ENCODE results near the gene FRMD4A. TPM values are rescaled to one million over a fixed set of nuclear protein-coding genes. Genes with fewer than 3 reads are reported as not detected.

Gene FRMD4A
- total RNA-seq, 1 experiment from 2014 or later: 18.3 TPM

DNA sequence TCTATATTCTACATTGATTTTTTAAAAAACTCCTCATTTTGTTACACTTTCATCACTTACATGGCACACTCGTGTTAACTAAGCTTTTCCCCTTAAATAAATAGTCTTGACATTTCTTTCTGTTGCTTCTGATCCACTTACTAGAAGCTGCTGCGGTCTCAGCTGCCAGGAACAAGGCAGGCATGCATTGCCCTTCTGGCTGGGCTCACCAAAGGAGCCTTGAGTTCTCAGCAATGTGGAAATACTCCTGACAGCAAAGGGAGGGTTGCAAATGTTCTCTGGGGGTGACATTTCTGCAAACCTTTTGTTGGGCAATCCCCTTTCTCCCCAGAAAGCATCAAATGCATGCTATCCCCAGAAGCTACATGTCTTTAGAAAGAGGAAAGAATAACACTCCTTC lies 393.9 kb downstream of the FRMD4A start:
- H3K9me3 ChIP-seq (ENCODE audit: insufficient read depth, low read depth): no peaks in the 10 kb centered on the region
- no peaks in the 10 kb centered on the region for H3K27me3 ChIP-seq (ENCODE audit: insufficient read depth, low read depth)
- no peaks in the 10 kb centered on the region for H3K36me3 ChIP-seq (ENCODE audit: low read depth)
- no peaks in the 10 kb centered on the region for H4K20me1 ChIP-seq (ENCODE audit: insufficient read depth)
- DNase-seq: no peak
- no peak overlapping the region for H3K4me3 ChIP-seq
- H3K4me1 ChIP-seq (replicated peaks; ENCODE audit: insufficient read depth): no peaks in the 10 kb centered on the region
- no TSS peak for BruUV-seq (replicated peaks)
- TF ChIP-seq CTCF (conservative IDR thresholded peaks at IDR 0.05) (no peak), EZH2 (IDR thresholded peaks at IDR 0.05; ENCODE audit: low read depth) (no peak)
- H3K27ac ChIP-seq: no peak overlapping the region
- H3K79me2 ChIP-seq (ENCODE audit: low read depth): no peaks in the 10 kb centered on the region
- intact Hi-C loops (cut with micrococcal nuclease; ENCODE audit: unreplicated experiment): no loop called here
- no peak overlapping the region for H2AFZ ChIP-seq
- ChIA-PET POLR2A (ENCODE audit: unreplicated experiment) (no interaction called here), CTCF (no interaction called here)
- no peaks in the 10 kb centered on the region for H3K9me2 ChIP-seq (ENCODE audit: insufficient read depth)
- no peak overlapping the region for H3K4me2 ChIP-seq
- no peaks in the 10 kb centered on the region for H3F3A ChIP-seq (ENCODE audit: insufficient read depth, low read depth)

GRCh38 chr10:13930120-13930519 lies 400.6 kb downstream of the FRMD4A start:
- ChIA-PET POLR2A (ENCODE audit: unreplicated experiment) (no interaction called here), CTCF (interaction anchor here (0.6 kb wide), 1 partner anchor 551 kb away, joined by 6 read pairs; no protein-coding TSS in a partner anchor)
- no peaks in the 10 kb centered on the region for H3K79me2 ChIP-seq (ENCODE audit: low read depth)

GRCh38 chr10:13928451-13928850 lies 402.3 kb downstream of the FRMD4A start:
- POLR2A ChIA-PET (ENCODE audit: unreplicated experiment): interaction anchor here (0.6 kb wide), 1 partner anchor 29 kb away, joined by 4 read pairs; no protein-coding TSS in a partner anchor
- Histone ChIP-seq H2AFZ (no peak overlapping the region), H3K9me2 (ENCODE audit: insufficient read depth) (no peaks in the 10 kb centered on the region), H3K36me3 (ENCODE audit: low read depth) (no peaks in the 10 kb centered on the region), H3K4me2 (no peak overlapping the region), H4K20me1 (ENCODE audit: insufficient read depth) (no peaks in the 10 kb centered on the region), H3K27ac (no peak overlapping the region), H3F3A (ENCODE audit: insufficient read depth, low read depth) (peaks cover 17% of the 10 kb centered on the region), H3K9me3 (ENCODE audit: insufficient read depth, low read depth) (no peaks in the 10 kb centered on the region), H3K79me2 (ENCODE audit: low read depth) (no peaks in the 10 kb centered on the region), H3K4me1 (replicated peaks; ENCODE audit: insufficient read depth) (peaks cover 13% of the 10 kb centered on the region), H3K4me3 (no peak overlapping the region), H3K27me3 (ENCODE audit: insufficient read depth, low read depth) (no peaks in the 10 kb centered on the region)
- CTCF ChIA-PET: no interaction called here
- TF ChIP-seq EZH2 (IDR thresholded peaks at IDR 0.05; ENCODE audit: low read depth) (no peak), CTCF (conservative IDR thresholded peaks at IDR 0.05) (no peak)
- intact Hi-C loops (cut with micrococcal nuclease; ENCODE audit: unreplicated experiment): no loop called here
- BruUV-seq (replicated peaks): no TSS peak
- no peak for DNase-seq

More at GRCh38 chr10:13930120-13930519, 400.6 kb downstream of the FRMD4A start:
- DNase-seq: no peak
- intact Hi-C loops (cut with micrococcal nuclease; ENCODE audit: unreplicated experiment): no loop called here
- Histone ChIP-seq H3K9me2 (ENCODE audit: insufficient read depth) (no peaks in the 10 kb centered on the region), H3K27ac (no peak overlapping the region), H4K20me1 (ENCODE audit: insufficient read depth) (no peaks in the 10 kb centered on the region), H3K4me3 (no peak overlapping the region), H2AFZ (no peak overlapping the region), H3K4me1 (replicated peaks; ENCODE audit: insufficient read depth) (no peaks in the 10 kb centered on the region; the same call in 1 of the 2 replicates), H3F3A (ENCODE audit: insufficient read depth, low read depth) (peaks cover under 1% of the 10 kb centered on the region; the same call in 1 of the 2 replicates), H3K4me2 (no peak overlapping the region), H3K36me3 (ENCODE audit: low read depth) (no peaks in the 10 kb centered on the region), H3K9me3 (ENCODE audit: insufficient read depth, low read depth) (no peaks in the 10 kb centered on the region), H3K27me3 (ENCODE audit: insufficient read depth, low read depth) (no peaks in the 10 kb centered on the region)
- TF ChIP-seq EZH2 (IDR thresholded peaks at IDR 0.05; ENCODE audit: low read depth) (no peak), CTCF (conservative IDR thresholded peaks at IDR 0.05) (no peak)
- no TSS peak for BruUV-seq (replicated peaks)
